HAP-1 (cell line): Measurements from ENCODE around the gene CCDC181.
"Not testable (repeated sequence)": the region's sequence is repeated elsewhere in the genome, so short reads cannot be mapped to it uniquely, and the experiment has no call there.

ENCODE experiments used
- DNase-seq, 2 experiments: peaks; one replicate each; pipeline ENCODE4 v3.0.0-alpha.2; 2016 to 2020; ENCODE audit warnings: low spot score in 2 of 2
- H3K27me3 ChIP-seq: fragments of 250-450 bp; sonication (Bioruptor Pico); 2 replicates; pipeline ENCODE4 v1.5.1; 2020; ENCODE audit warnings: low read depth, mild to moderate bottlenecking, moderate library complexity
- H3K36me3 ChIP-seq: fragments of 250-450 bp; sonication (Bioruptor Pico); replicated peaks from 2 replicates; pipeline ENCODE4 v1.5.1; 2020; ENCODE audit warnings: mild to moderate bottlenecking
- H3K4me1 ChIP-seq: fragments of 250-450 bp; sonication (Bioruptor Pico); 2 replicates; pipeline ENCODE4 v1.5.1; 2020; ENCODE audit warnings: mild to moderate bottlenecking
- H3K4me3 ChIP-seq: fragments of 250-450 bp; sonication (Bioruptor Pico); 2 replicates; pipeline ENCODE4 v1.5.1; 2020; ENCODE audit warnings: mild to moderate bottlenecking, moderate library complexity
- H3K9me3 ChIP-seq: fragments of 250-450 bp; sonication (Bioruptor Pico); 2 replicates; pipeline ENCODE4 v1.5.1; 2020; ENCODE audit warnings: mild to moderate bottlenecking, moderate library complexity
- in situ Hi-C: fragments of 300-500 bp; cut with MboI; formaldehyde crosslinking; loops from 3 replicates; pipeline ENCODE4 v1.14.3; 2020; ENCODE audit warnings: low sequenced_read_pairs, inconsistent platforms, mixed read lengths

Gene CCDC181

GRCh38 chr1:169452921-169453320 is 25.6 kb upstream of the CCDC181 start:
- H3K36me3 ChIP-seq = no peaks in the 10 kb centered on the region
- no peaks in the 10 kb centered on the region for H3K4me1 ChIP-seq
- H3K4me3 ChIP-seq = no peak overlapping the region
- H3K9me3 ChIP-seq = no peaks in the 10 kb centered on the region
- no peak for DNase-seq
- in situ Hi-C loops = no loop called here
- no peaks in the 10 kb centered on the region for H3K27me3 ChIP-seq

GRCh38 chr1:169451218-169451824 is 24.0 kb upstream of the CCDC181 start:
- no peak for DNase-seq
- Histone ChIP-seq H3K36me3 (no peaks in the 10 kb centered on the region), H3K4me1 (no peaks in the 10 kb centered on the region), H3K4me3 (no peak overlapping the region), H3K9me3 (no peaks in the 10 kb centered on the region), H3K27me3 (no peaks in the 10 kb centered on the region)
- in situ Hi-C loops = no loop called here

GRCh38 chr1:169443923-169444322 is 16.6 kb upstream of the CCDC181 start:
- H3K4me3 ChIP-seq = no peak overlapping the region
- H3K4me1 ChIP-seq = no peaks in the 10 kb centered on the region
- DNase-seq = no peak
- in situ Hi-C loops = no loop called here
- no peaks in the 10 kb centered on the region for H3K9me3 ChIP-seq
- peaks cover 3% of the 10 kb centered on the region; the same call in 1 of the 2 replicates for H3K27me3 ChIP-seq
- no peaks in the 10 kb centered on the region for H3K36me3 ChIP-seq

GRCh38 chr1:169426174-169426705 is 1.0 kb downstream of the CCDC181 start:
- Histone ChIP-seq H3K27me3 (peaks cover 22% of the 10 kb centered on the region), H3K9me3 (no peaks in the 10 kb centered on the region), H3K36me3 (no peaks in the 10 kb centered on the region), H3K4me1 (no peaks in the 10 kb centered on the region), H3K4me3 (no peak overlapping the region)
- in situ Hi-C loops = no loop called here
- no peak for DNase-seq

GRCh38 chr1:169421309-169421708 is 6.0 kb downstream of the CCDC181 start:
- Histone ChIP-seq H3K4me3 (no peak overlapping the region), H3K4me1 (no peaks in the 10 kb centered on the region), H3K9me3 (no peaks in the 10 kb centered on the region), H3K27me3 (peaks cover 11% of the 10 kb centered on the region), H3K36me3 (no peaks in the 10 kb centered on the region)
- no peak for DNase-seq
- in situ Hi-C loops = no loop called here

- Histone ChIP-seq H3K9me3 (no peaks in the 10 kb centered on the region), H3K36me3 (no peaks in the 10 kb centered on the region), H3K27me3 (no peaks in the 10 kb centered on the region), H3K4me3 (no peak overlapping the region), H3K4me1 (no peaks in the 10 kb centered on the region)
- in situ Hi-C loops = no loop called here
- DNase-seq = no peak
Observed at GRCh38 chr1:169414952-169415351, 12.3 kb downstream of the CCDC181 start.

- in situ Hi-C loops, H3K4me1 ChIP-seq, H3K27me3 ChIP-seq, DNase-seq, H3K4me3 ChIP-seq, H3K36me3 ChIP-seq, H3K9me3 ChIP-seq: not testable (repeated sequence)
Observed at GRCh38 chr1:169408340-169408739, 18.9 kb downstream of the CCDC181 start.

- H3K9me3 ChIP-seq, H3K27me3 ChIP-seq, H3K4me3 ChIP-seq, H3K36me3 ChIP-seq, H3K4me1 ChIP-seq, DNase-seq, in situ Hi-C loops: not testable (repeated sequence)
Observed at GRCh38 chr1:169402578-169402977, 24.7 kb downstream of the CCDC181 start.

- no peaks in the 10 kb centered on the region; the same call in none of the 2 replicates for H3K4me1 ChIP-seq
- DNase-seq = no peak
- no peaks in the 10 kb centered on the region; the same call in 1 of the 2 replicates for H3K36me3 ChIP-seq
- in situ Hi-C loops = no loop called here
- no peaks in the 10 kb centered on the region for H3K9me3 ChIP-seq
- H3K4me3 ChIP-seq = no peak overlapping the region
- no peaks in the 10 kb centered on the region for H3K27me3 ChIP-seq
Observed at GRCh38 chr1:169395955-169396354, 31.3 kb downstream of the CCDC181 start.

GRCh38 chr1:169392406-169392805 is 34.9 kb downstream of the CCDC181 start:
- Histone ChIP-seq H3K4me3 (no peak overlapping the region), H3K9me3 (no peaks in the 10 kb centered on the region), H3K4me1 (no peaks in the 10 kb centered on the region; the same call in none of the 2 replicates), H3K36me3 (peaks cover 15% of the 10 kb centered on the region), H3K27me3 (no peaks in the 10 kb centered on the region)
- no peak for DNase-seq
- in situ Hi-C loops = no loop called here

GRCh38 chr1:169390303-169390702 is 37.0 kb downstream of the CCDC181 start:
- Histone ChIP-seq H3K4me3 (no peak overlapping the region), H3K4me1 (peaks cover 3% of the 10 kb centered on the region), H3K9me3 (no peaks in the 10 kb centered on the region), H3K27me3 (no peaks in the 10 kb centered on the region), H3K36me3 (peaks cover 17% of the 10 kb centered on the region)
- no peak for DNase-seq
- in situ Hi-C loops = no loop called here

GRCh38 chr1:169387399-169387798 is 39.9 kb downstream of the CCDC181 start:
- H3K4me1 ChIP-seq = peaks cover 3% of the 10 kb centered on the region
- in situ Hi-C loops = no loop called here
- H3K9me3 ChIP-seq = no peaks in the 10 kb centered on the region
- peak; percentile 14 to 20 for DNase-seq
- no peak overlapping the region for H3K4me3 ChIP-seq
- H3K27me3 ChIP-seq = no peaks in the 10 kb centered on the region
- peaks cover 24% of the 10 kb centered on the region for H3K36me3 ChIP-seq

GRCh38 chr1:169383449-169383848 is 43.8 kb downstream of the CCDC181 start:
- H3K4me3 ChIP-seq = no peak overlapping the region

GRCh38 chr1:169381162-169381561 is 46.1 kb downstream of the CCDC181 start:
- H3K36me3 ChIP-seq = peaks cover 26% of the 10 kb centered on the region
- H3K27me3 ChIP-seq = no peaks in the 10 kb centered on the region
- in situ Hi-C loops = no loop called here
- H3K9me3 ChIP-seq = no peaks in the 10 kb centered on the region
- DNase-seq = no peak
- H3K4me3 ChIP-seq = no peak overlapping the region
- no peaks in the 10 kb centered on the region for H3K4me1 ChIP-seq

More at GRCh38 chr1:169383449-169383848, 43.8 kb downstream of the CCDC181 start:
- Histone ChIP-seq H3K27me3 (no peaks in the 10 kb centered on the region), H3K9me3 (no peaks in the 10 kb centered on the region), H3K36me3 (peaks cover 29% of the 10 kb centered on the region), H3K4me1 (peaks cover 3% of the 10 kb centered on the region)
- DNase-seq = no peak
- in situ Hi-C loops = no loop called here

GRCh38 chr1:169371404-169371803 is 55.9 kb downstream of the CCDC181 start:
- Histone ChIP-seq H3K4me1 (no peaks in the 10 kb centered on the region), H3K4me3 (no peak overlapping the region), H3K36me3 (peaks cover 10% of the 10 kb centered on the region), H3K9me3 (no peaks in the 10 kb centered on the region), H3K27me3 (no peaks in the 10 kb centered on the region)
- no peak for DNase-seq
- in situ Hi-C loops = loop anchor here (25.0 kb wide), 1 partner anchor 259 kb away; the partner anchor contains the start of gene ATP1B1
